ENCODE data around the gene UCHL1.

Gene UCHL1

GRCh38 chr4:41256740-41257256 is at the start of gene UCHL1:
Gene UCHL1 (plus strand): TSS chr4:41256928. CDS start chr4:41256977, 49 bp downstream.
- TF ChIP-seq, protein P1, sequence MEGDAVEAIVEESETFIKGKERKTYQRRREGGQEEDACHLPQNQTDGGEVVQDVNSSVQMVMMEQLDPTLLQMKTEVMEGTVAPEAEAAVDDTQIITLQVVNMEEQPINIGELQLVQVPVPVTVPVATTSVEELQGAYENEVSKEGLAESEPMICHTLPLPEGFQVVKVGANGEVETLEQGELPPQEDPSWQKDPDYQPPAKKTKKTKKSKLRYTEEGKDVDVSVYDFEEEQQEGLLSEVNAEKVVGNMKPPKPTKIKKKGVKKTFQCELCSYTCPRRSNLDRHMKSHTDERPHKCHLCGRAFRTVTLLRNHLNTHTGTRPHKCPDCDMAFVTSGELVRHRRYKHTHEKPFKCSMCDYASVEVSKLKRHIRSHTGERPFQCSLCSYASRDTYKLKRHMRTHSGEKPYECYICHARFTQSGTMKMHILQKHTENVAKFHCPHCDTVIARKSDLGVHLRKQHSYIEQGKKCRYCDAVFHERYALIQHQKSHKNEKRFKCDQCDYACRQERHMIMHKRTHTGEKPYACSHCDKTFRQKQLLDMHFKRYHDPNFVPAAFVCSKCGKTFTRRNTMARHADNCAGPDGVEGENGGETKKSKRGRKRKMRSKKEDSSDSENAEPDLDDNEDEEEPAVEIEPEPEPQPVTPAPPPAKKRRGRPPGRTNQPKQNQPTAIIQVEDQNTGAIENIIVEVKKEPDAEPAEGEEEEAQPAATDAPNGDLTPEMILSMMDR (IDR thresholded peaks at IDR 0.05; ENCODE audit: low read depth, low read length): no peak
- TF ChIP-seq EZH2phosphoT487 (IDR thresholded peaks at IDR 0.05; ENCODE audit: low read depth): no peak
- H3K27ac ChIP-seq (ENCODE audit: low read length): no peak within 1 kb of the TSS
- no peaks in the 10 kb centered on the region for H3K9me3 ChIP-seq (ENCODE audit: insufficient read depth, low read length)
- no peak within 1 kb of the TSS for H3K9ac ChIP-seq (ENCODE audit: low read length)
- no peak within 1 kb of the TSS for H2AFZ ChIP-seq (ENCODE audit: low read depth, low read length)
- H3K36me3 ChIP-seq (replicated peaks; ENCODE audit: low read depth, low read length): no peaks in the 10 kb centered on the region
- H3K4me1 ChIP-seq (ENCODE audit: low read length): no peaks in the 10 kb centered on the region
- no peaks in the 10 kb centered on the region for H4K20me1 ChIP-seq (ENCODE audit: insufficient read depth, low read length)
- H3K4me2 ChIP-seq (ENCODE audit: low read length): no peak within 1 kb of the TSS
- no peaks in the 10 kb centered on the region for H3K79me2 ChIP-seq (ENCODE audit: low read length)
- no peaks in the 10 kb centered on the region for H3K27me3 ChIP-seq (ENCODE audit: low read depth, low read length)
- H3K4me3 ChIP-seq (ENCODE audit: low read length): no peak within 1 kb of the TSS

DNA sequence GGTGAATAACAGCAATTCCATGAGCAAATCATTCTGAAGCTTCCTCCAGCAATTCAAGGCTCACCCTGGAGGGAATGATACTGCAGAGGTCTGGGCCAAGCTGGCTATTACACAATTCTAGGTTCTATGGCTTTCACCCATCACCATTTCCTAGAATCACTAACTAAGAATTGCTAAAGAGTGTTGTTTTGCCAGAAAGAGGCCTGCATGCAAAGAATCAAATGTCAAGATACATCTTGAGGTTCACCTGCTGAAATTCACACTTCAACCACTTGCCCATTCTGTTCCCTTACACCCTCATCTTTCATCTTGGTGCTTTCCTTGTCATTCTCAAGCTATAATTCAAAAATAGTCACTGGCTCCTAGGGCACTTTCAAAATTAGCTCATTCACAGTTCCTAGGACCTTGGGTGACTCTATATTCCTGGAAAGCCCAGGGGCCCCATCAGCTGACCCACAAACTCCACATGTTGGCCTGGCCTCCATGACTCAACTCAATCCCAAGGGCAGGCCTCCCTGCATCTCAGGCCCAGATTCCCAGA is 49.4 kb upstream of the UCHL1 start:
- Histone ChIP-seq H3K27ac (ENCODE audit: low read length) (no peak overlapping the region), H2AFZ (ENCODE audit: low read depth, low read length) (no peak overlapping the region), H3K36me3 (replicated peaks; ENCODE audit: low read depth, low read length) (no peaks in the 10 kb centered on the region), H3K27me3 (ENCODE audit: low read depth, low read length) (peaks cover 14% of the 10 kb centered on the region), H3K79me2 (ENCODE audit: low read length) (no peaks in the 10 kb centered on the region), H3K4me2 (ENCODE audit: low read length) (no peak overlapping the region), H3K9me3 (ENCODE audit: insufficient read depth, low read length) (no peaks in the 10 kb centered on the region), H3K4me3 (ENCODE audit: low read length) (no peak overlapping the region), H4K20me1 (ENCODE audit: insufficient read depth, low read length) (no peaks in the 10 kb centered on the region), H3K9ac (ENCODE audit: low read length) (no peak overlapping the region), H3K4me1 (ENCODE audit: low read length) (no peaks in the 10 kb centered on the region)
- no peak for TF ChIP-seq EZH2phosphoT487 (IDR thresholded peaks at IDR 0.05; ENCODE audit: low read depth)
- TF ChIP-seq, protein P1 (IDR thresholded peaks at IDR 0.05; ENCODE audit: low read depth, low read length): no peak

DNA sequence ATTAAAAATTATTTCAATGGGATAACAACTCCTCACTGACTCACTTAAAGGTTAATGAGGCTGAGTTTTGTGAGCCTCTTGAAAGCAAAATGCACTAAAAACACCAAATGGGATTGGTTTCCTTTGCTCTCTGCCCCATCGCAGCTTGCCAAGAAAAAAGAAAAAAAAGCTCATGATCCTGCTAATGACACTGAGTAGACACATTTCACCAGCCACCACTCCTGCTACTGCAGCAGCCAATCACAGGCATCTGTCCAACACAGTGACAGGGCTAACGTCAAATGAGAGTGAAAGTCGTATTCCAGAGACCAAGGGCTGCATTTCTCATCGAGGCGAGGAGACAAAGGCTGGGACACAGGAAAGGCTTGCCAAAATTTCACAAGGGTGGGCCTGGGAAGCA is 47.5 kb upstream of the UCHL1 start:
- Histone ChIP-seq H3K4me1 (ENCODE audit: low read length) (peaks cover 4% of the 10 kb centered on the region; the same call in 1 of the 2 replicates), H3K4me2 (ENCODE audit: low read length) (no peak overlapping the region), H3K9ac (ENCODE audit: low read length) (no peak overlapping the region), H3K27me3 (ENCODE audit: low read depth, low read length) (peaks cover 18% of the 10 kb centered on the region), H2AFZ (ENCODE audit: low read depth, low read length) (no peak overlapping the region), H3K79me2 (ENCODE audit: low read length) (no peaks in the 10 kb centered on the region), H4K20me1 (ENCODE audit: insufficient read depth, low read length) (no peaks in the 10 kb centered on the region), H3K9me3 (ENCODE audit: insufficient read depth, low read length) (no peaks in the 10 kb centered on the region), H3K27ac (ENCODE audit: low read length) (no peak overlapping the region), H3K4me3 (ENCODE audit: low read length) (no peak overlapping the region), H3K36me3 (replicated peaks; ENCODE audit: low read depth, low read length) (no peaks in the 10 kb centered on the region)
- TF ChIP-seq, protein P1 (IDR thresholded peaks at IDR 0.05; ENCODE audit: low read depth, low read length): no peak
- TF ChIP-seq EZH2phosphoT487 (IDR thresholded peaks at IDR 0.05; ENCODE audit: low read depth): no peak

- Histone ChIP-seq H3K9ac (ENCODE audit: low read length) (no peak overlapping the region), H3K36me3 (replicated peaks; ENCODE audit: low read depth, low read length) (no peaks in the 10 kb centered on the region), H3K27me3 (ENCODE audit: low read depth, low read length) (peaks cover 18% of the 10 kb centered on the region), H3K4me3 (ENCODE audit: low read length) (no peak overlapping the region), H3K79me2 (ENCODE audit: low read length) (no peaks in the 10 kb centered on the region), H3K27ac (ENCODE audit: low read length) (no peak overlapping the region), H3K4me2 (ENCODE audit: low read length) (no peak overlapping the region), H3K4me1 (ENCODE audit: low read length) (peaks cover 7% of the 10 kb centered on the region), H4K20me1 (ENCODE audit: insufficient read depth, low read length) (no peaks in the 10 kb centered on the region), H2AFZ (ENCODE audit: low read depth, low read length) (no peak overlapping the region), H3K9me3 (ENCODE audit: insufficient read depth, low read length) (no peaks in the 10 kb centered on the region)
- TF ChIP-seq, protein P1 (IDR thresholded peaks at IDR 0.05; ENCODE audit: low read depth, low read length): no peak
- TF ChIP-seq EZH2phosphoT487 (IDR thresholded peaks at IDR 0.05; ENCODE audit: low read depth): no peak
Observed at GRCh38 chr4:41209901-41210300, 46.8 kb upstream of the UCHL1 start.
